ENCODE data around the gene ACTA2. TPM values are rescaled to one million over a fixed set of nuclear protein-coding genes. Genes with fewer than 3 reads are reported as not detected.

The ACTA2 gene
- total and polyA plus RNA-seq, 4 donors = 13.2 to 182 (median 73.6) TPM

DNA sequence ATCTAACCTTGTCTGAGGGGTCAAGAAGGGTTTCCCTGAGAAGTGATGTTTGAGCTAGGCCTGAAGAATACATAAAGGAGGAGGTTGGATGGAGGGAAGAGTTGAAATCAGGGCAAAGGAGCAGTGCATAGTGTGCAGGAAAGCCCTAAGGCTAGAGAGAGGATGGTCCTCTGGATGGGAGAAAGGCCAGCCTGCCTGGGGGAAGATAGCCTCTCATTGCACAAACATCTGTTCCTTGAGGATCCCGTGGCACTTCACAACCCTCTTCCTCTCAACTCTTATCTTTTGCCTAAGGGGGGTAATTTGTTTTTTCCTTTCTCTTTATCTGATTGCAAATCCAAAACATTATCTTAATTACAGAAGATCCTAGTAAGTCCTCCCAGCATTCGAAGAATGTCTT is 36.8 kb downstream of the ACTA2 start:
- DNase-seq (ENCODE audit: low spot score) = no peak
- Histone ChIP-seq H3K27me3 (ENCODE audit: control insufficient read depth in 4 of 4, insufficient read depth in 4 of 4, low read length in 3 of 4) (no peaks in the 10 kb centered on the region), H3K4me1 (ENCODE audit: control insufficient read depth in 4 of 4, insufficient read depth in 4 of 4, low read length in 3 of 4) (no peaks in the 10 kb centered on the region), H3K36me3 (ENCODE audit: control insufficient read depth in 4 of 4, insufficient read depth in 3 of 4, low read depth in 1 of 4, low read length in 3 of 4) (no peaks in the 10 kb centered on the region), H3K9me3 (ENCODE audit: control insufficient read depth in 4 of 4, low read length in 3 of 4) (no peaks in the 10 kb centered on the region), H3K9ac (ENCODE audit: low read depth in 1 of 2, low read length in 2 of 2) (no peak overlapping the region), H3K27ac (ENCODE audit: low read depth in 1 of 2, low read length in 2 of 2) (no peak overlapping the region), H3K4me3 (ENCODE audit: low read depth in 1 of 3, low read length in 3 of 3) (no peak overlapping the region)
- 91% methylated on average over 2 of the region's 2 CpGs for WGBS
- TF ChIP-seq HNF4A (conservative IDR thresholded peaks at IDR 0.05) (no peak), ZBTB33 (IDR thresholded peaks at IDR 0.05) (no peak), JUND (IDR thresholded peaks at IDR 0.05) (no peak), FOXA1 (IDR thresholded peaks at IDR 0.05) (no peak), FOXA2 (IDR thresholded peaks at IDR 0.05) (no peak), GABPA (IDR thresholded peaks at IDR 0.05 in 1 of 2, conservative IDR thresholded peaks at IDR 0.05 in 1 of 2) (no peak)

- H3K36me3 ChIP-seq (ENCODE audit: control insufficient read depth in 4 of 4, insufficient read depth in 3 of 4, low read depth in 1 of 4, low read length in 3 of 4) = no peaks in the 10 kb centered on the region
- H3K27ac ChIP-seq (ENCODE audit: low read depth in 1 of 2, low read length in 2 of 2) = no peak overlapping the region
- H3K9ac ChIP-seq (ENCODE audit: low read depth in 1 of 2, low read length in 2 of 2) = no peak overlapping the region
- H3K9me3 ChIP-seq (ENCODE audit: control insufficient read depth in 4 of 4, low read length in 3 of 4) = no peaks in the 10 kb centered on the region
- TF ChIP-seq SP1 (IDR thresholded peaks at IDR 0.05) (no peak), FOXA2 (IDR thresholded peaks at IDR 0.05) (no peak), RXRA (IDR thresholded peaks at IDR 0.05) (no peak), RAD21 (IDR thresholded peaks at IDR 0.05) (no peak), HNF4G (IDR thresholded peaks at IDR 0.05) (no peak), MAX (IDR thresholded peaks at IDR 0.05) (no peak), EGR1 (IDR thresholded peaks at IDR 0.05; ENCODE audit: low read depth in 2 of 2) (no peak), YY1 (IDR thresholded peaks at IDR 0.05) (no peak), NR2F2 (IDR thresholded peaks at IDR 0.05) (no peak), JUND (IDR thresholded peaks at IDR 0.05) (no peak)
- TF ChIP-seq, protein P1, sequence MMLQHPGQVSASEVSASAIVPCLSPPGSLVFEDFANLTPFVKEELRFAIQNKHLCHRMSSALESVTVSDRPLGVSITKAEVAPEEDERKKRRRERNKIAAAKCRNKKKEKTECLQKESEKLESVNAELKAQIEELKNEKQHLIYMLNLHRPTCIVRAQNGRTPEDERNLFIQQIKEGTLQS (IDR thresholded peaks at IDR 0.05) = no peak
- 82% methylated on average over 5 of the region's 5 CpGs for WGBS
- no peaks in the 10 kb centered on the region for H3K4me1 ChIP-seq (ENCODE audit: control insufficient read depth in 4 of 4, insufficient read depth in 4 of 4, low read length in 3 of 4)
- no peaks in the 10 kb centered on the region for H3K27me3 ChIP-seq (ENCODE audit: control insufficient read depth in 4 of 4, insufficient read depth in 4 of 4, low read length in 3 of 4)
- H3K4me3 ChIP-seq (ENCODE audit: low read depth in 1 of 3, low read length in 3 of 3) = no peak overlapping the region
- no peak for DNase-seq (ENCODE audit: low spot score)
Observed at GRCh38 chr10:88913788-88914187, 38.8 kb downstream of the ACTA2 start.

- H3K27ac ChIP-seq (ENCODE audit: low read depth in 1 of 2, low read length in 2 of 2) = no peak overlapping the region
- H3K4me3 ChIP-seq (ENCODE audit: low read depth in 1 of 3, low read length in 3 of 3) = no peak overlapping the region
- H3K9ac ChIP-seq (ENCODE audit: low read depth in 1 of 2, low read length in 2 of 2) = no peak overlapping the region
- no peaks in the 10 kb centered on the region for H3K4me1 ChIP-seq (ENCODE audit: control insufficient read depth in 4 of 4, insufficient read depth in 4 of 4, low read length in 3 of 4)
- no peaks in the 10 kb centered on the region for H3K27me3 ChIP-seq (ENCODE audit: control insufficient read depth in 4 of 4, insufficient read depth in 4 of 4, low read length in 3 of 4)
- WGBS = 82% methylated on average over 9 of the region's 9 CpGs
- no peak for DNase-seq (ENCODE audit: low spot score)
- H3K36me3 ChIP-seq (ENCODE audit: control insufficient read depth in 4 of 4, insufficient read depth in 3 of 4, low read depth in 1 of 4, low read length in 3 of 4) = no peaks in the 10 kb centered on the region
- H3K9me3 ChIP-seq (ENCODE audit: control insufficient read depth in 4 of 4, low read length in 3 of 4) = no peaks in the 10 kb centered on the region
- TF ChIP-seq RAD21 (IDR thresholded peaks at IDR 0.05) (no peak), SP1 (IDR thresholded peaks at IDR 0.05) (no peak), ZBTB33 (IDR thresholded peaks at IDR 0.05) (no peak), MAX (IDR thresholded peaks at IDR 0.05) (no peak), NR2F2 (IDR thresholded peaks at IDR 0.05) (no peak), GABPA (IDR thresholded peaks at IDR 0.05 in 1 of 2, conservative IDR thresholded peaks at IDR 0.05 in 1 of 2) (no peak), HNF4G (IDR thresholded peaks at IDR 0.05) (no peak), CTCF (IDR thresholded peaks at IDR 0.05; ENCODE audit: low read depth, low read length, missing input control) (no peak), YY1 (IDR thresholded peaks at IDR 0.05) (no peak), HNF4A (conservative IDR thresholded peaks at IDR 0.05) (no peak)
- TF ChIP-seq, protein P2, sequence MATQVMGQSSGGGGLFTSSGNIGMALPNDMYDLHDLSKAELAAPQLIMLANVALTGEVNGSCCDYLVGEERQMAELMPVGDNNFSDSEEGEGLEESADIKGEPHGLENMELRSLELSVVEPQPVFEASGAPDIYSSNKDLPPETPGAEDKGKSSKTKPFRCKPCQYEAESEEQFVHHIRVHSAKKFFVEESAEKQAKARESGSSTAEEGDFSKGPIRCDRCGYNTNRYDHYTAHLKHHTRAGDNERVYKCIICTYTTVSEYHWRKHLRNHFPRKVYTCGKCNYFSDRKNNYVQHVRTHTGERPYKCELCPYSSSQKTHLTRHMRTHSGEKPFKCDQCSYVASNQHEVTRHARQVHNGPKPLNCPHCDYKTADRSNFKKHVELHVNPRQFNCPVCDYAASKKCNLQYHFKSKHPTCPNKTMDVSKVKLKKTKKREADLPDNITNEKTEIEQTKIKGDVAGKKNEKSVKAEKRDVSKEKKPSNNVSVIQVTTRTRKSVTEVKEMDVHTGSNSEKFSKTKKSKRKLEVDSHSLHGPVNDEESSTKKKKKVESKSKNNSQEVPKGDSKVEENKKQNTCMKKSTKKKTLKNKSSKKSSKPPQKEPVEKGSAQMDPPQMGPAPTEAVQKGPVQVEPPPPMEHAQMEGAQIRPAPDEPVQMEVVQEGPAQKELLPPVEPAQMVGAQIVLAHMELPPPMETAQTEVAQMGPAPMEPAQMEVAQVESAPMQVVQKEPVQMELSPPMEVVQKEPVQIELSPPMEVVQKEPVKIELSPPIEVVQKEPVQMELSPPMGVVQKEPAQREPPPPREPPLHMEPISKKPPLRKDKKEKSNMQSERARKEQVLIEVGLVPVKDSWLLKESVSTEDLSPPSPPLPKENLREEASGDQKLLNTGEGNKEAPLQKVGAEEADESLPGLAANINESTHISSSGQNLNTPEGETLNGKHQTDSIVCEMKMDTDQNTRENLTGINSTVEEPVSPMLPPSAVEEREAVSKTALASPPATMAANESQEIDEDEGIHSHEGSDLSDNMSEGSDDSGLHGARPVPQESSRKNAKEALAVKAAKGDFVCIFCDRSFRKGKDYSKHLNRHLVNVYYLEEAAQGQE (IDR thresholded peaks at IDR 0.05) = no peak
- TF ChIP-seq, protein P1 (IDR thresholded peaks at IDR 0.05) = no peak
Observed at GRCh38 chr10:88913127-88913526, 39.4 kb downstream of the ACTA2 start.
